B cell (primary cell): ENCODE results near the gene FGFR2.

Experiments
- CTCF ChIP-seq: fragments of 200-600 bp; IDR thresholded peaks from one replicate; pipeline ENCODE4 v1.8.0; 2022; ENCODE audit warnings: antibody characterized with exemption, mild to moderate bottlenecking
- EZH2 ChIP-seq: IDR thresholded peaks from 2 replicates; pipeline ENCODE4 v1.6.1; 2012; ENCODE audit warnings: borderline replicate concordance, low read depth, mild to moderate bottlenecking, moderate library complexity, low read length; ENCODE audit not compliant: insufficient read depth, poor library complexity, severe bottlenecking

GRCh38 chr10:121436630-121437341 lies 161.5 kb downstream of the FGFR2 start:
- TF ChIP-seq CTCF = no peak
- no peak for TF ChIP-seq EZH2
